Smooth muscle cell of the brain vasculature (primary cell): ENCODE measurements around the gene FLT4.
A peak's percentile ranks its signal among the peaks of the same experiment; 100 is the strongest.

Experiments
- DNase-seq: peaks from one replicate; pipeline ENCODE4 v3.0.0-alpha.2; 2012; ENCODE audit warnings: low read depth, low spot score

FLT4 gene

GRCh38 chr5:180607861-180608571, 41.4 kb downstream of the FLT4 start:
- no peak for DNase-seq

GRCh38 chr5:180606215-180606785, 43.1 kb downstream of the FLT4 start:
- DNase-seq = no peak

- peak; percentile 24 for DNase-seq
Measured at GRCh38 chr5:180605554-180606214, 43.7 kb downstream of the FLT4 start.

- no peak for DNase-seq
Measured at GRCh38 chr5:180604271-180604670, 45.1 kb downstream of the FLT4 start.

GRCh38 chr5:180603076-180603594, 46.3 kb downstream of the FLT4 start:
- no peak for DNase-seq

GRCh38 chr5:180602481-180603075, 46.8 kb downstream of the FLT4 start:
- DNase-seq = no peak

GRCh38 chr5:180601591-180602480, 47.6 kb downstream of the FLT4 start:
- no peak for DNase-seq

- no peak for DNase-seq
Measured at GRCh38 chr5:180600554-180601041, 48.8 kb downstream of the FLT4 start.

- DNase-seq = no peak
Measured at GRCh38 chr5:180599981-180600553, 49.3 kb downstream of the FLT4 start.

- no peak for DNase-seq
Measured at GRCh38 chr5:180599590-180599914, 49.8 kb downstream of the FLT4 start.

- no peak for DNase-seq
Measured at GRCh38 chr5:180598797-180599589, 50.4 kb downstream of the FLT4 start.

- DNase-seq = no peak
Measured at GRCh38 chr5:180598316-180598701, 51.1 kb downstream of the FLT4 start.

GRCh38 chr5:180596668-180597231, 52.6 kb downstream of the FLT4 start:
- DNase-seq = no peak

GRCh38 chr5:180596115-180596667, 53.2 kb downstream of the FLT4 start:
- DNase-seq = no peak

GRCh38 chr5:180595381-180596114, 53.9 kb downstream of the FLT4 start:
- no peak for DNase-seq

GRCh38 chr5:180595046-180595379, 54.4 kb downstream of the FLT4 start:
- DNase-seq = no peak

- DNase-seq = no peak
Measured at GRCh38 chr5:180594311-180595045, 54.9 kb downstream of the FLT4 start.
